IPS-15b (cell line): ENCODE measurements around the gene IQSEC1.

Experiments
- H3K27me3 ChIP-seq: one replicate; pipeline ENCODE4 v1.6.1; 2013; ENCODE audit warnings: low read length; ENCODE audit not compliant: control insufficient read depth, insufficient read depth
- H3K36me3 ChIP-seq: one replicate; pipeline ENCODE4 v1.6.1; 2013; ENCODE audit warnings: low read length; ENCODE audit not compliant: control insufficient read depth, insufficient read depth
- H3K4me1 ChIP-seq: one replicate; pipeline ENCODE4 v1.6.1; 2013; ENCODE audit warnings: mild to moderate bottlenecking, low read length; ENCODE audit not compliant: control insufficient read depth, insufficient read depth
- H3K4me3 ChIP-seq: one replicate; pipeline ENCODE4 v1.5.1; 2013; ENCODE audit warnings: low read depth, low read length
- H3K9ac ChIP-seq: one replicate; pipeline ENCODE4 v1.6.1; 2013; ENCODE audit warnings: low read depth, mild to moderate bottlenecking, low read length
- H3K9me3 ChIP-seq: one replicate; pipeline ENCODE4 v1.6.1; 2013; ENCODE audit warnings: mild to moderate bottlenecking, low read length; ENCODE audit not compliant: control insufficient read depth, insufficient read depth

The IQSEC1 gene

GRCh38 chr3:13049400-13049799, 23.8 kb downstream of the IQSEC1 start:
- Histone ChIP-seq H3K9ac (no peak overlapping the region), H3K4me1 (peaks cover 4% of the 10 kb centered on the region), H3K4me3 (no peak overlapping the region), H3K27me3 (no peaks in the 10 kb centered on the region), H3K36me3 (peaks cover 4% of the 10 kb centered on the region), H3K9me3 (no peaks in the 10 kb centered on the region)

GRCh38 chr3:13047296-13048165, 25.7 kb downstream of the IQSEC1 start:
- Histone ChIP-seq H3K4me3 (no peak overlapping the region), H3K9me3 (no peaks in the 10 kb centered on the region), H3K9ac (no peak overlapping the region), H3K4me1 (peaks cover 4% of the 10 kb centered on the region), H3K36me3 (peaks cover 4% of the 10 kb centered on the region), H3K27me3 (no peaks in the 10 kb centered on the region)

DNA sequence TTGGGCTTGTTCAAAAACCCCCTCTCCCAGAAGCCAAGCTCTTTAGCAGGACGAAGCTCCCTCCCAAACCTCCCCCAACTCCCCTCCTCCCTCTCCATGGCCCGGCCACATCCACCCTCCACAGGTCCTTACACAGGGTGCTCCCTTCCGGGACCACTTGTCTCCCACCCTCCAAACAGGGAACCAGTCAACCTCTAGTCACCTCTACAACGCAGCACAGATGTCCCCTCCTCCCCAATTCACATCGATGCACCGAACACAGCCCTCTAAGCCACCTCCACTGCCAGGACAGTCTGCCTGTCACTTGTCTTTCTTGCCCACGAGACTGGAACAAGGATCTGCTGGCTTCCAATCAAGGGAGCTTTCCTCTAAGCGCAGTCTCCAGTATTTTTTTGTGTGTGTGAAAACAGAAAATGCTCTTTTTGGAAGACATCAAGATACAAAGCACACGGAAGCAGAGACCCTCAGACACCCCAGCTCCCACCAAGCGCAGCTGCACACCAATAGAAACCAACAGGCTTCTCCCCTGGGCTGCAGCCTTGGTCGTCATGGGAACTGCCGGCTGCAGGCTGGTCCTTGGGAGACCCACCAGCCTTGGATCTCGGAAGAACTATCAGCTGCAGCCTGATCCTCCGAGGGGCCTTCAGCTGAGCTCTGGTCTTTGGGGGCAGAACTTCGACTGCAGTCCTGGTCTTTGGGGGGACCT, 26.5 kb downstream of the IQSEC1 start:
- Histone ChIP-seq H3K4me3 (no peak overlapping the region), H3K4me1 (peaks cover 4% of the 10 kb centered on the region), H3K9ac (no peak overlapping the region), H3K27me3 (no peaks in the 10 kb centered on the region), H3K36me3 (peaks cover 4% of the 10 kb centered on the region), H3K9me3 (no peaks in the 10 kb centered on the region)

GRCh38 chr3:13045904-13046568, 27.2 kb downstream of the IQSEC1 start:
- H3K9me3 ChIP-seq: no peaks in the 10 kb centered on the region
- peaks cover 2% of the 10 kb centered on the region for H3K4me1 ChIP-seq
- H3K36me3 ChIP-seq: no peaks in the 10 kb centered on the region
- H3K4me3 ChIP-seq: no peak overlapping the region
- H3K27me3 ChIP-seq: no peaks in the 10 kb centered on the region
- no peak overlapping the region for H3K9ac ChIP-seq

DNA sequence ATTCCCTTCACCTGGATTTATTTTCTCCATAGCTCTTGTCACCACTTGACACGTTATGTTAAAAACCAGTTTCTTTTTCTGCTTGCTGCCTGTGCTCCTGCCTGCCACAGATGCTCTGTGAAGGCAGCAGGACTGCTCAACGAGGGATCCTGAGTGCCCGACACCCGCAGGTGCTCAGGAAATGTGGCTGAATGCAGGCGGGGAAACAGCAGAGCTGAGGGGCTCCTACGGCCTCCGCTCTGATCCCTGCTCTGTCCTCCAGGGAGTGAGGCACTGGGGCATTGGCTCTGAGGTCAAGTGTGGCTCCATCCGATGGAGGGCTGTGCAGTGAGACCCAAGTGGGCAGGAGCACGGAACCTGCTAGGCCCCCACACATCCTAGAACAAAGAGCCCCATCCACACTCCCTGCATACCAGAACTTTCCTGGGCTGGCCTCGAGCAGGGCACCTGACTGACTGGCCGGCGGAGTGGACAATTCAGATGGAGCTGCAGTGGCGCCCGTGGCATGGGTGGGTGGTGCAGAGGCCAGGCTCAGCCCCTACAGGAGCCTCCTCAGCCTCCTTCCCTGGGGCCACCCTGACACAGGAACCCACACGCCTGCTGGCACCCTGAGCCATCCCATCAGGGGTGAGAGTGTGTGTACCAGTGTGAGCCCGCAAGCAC, 27.9 kb downstream of the IQSEC1 start:
- H3K9ac ChIP-seq: no peak overlapping the region
- H3K36me3 ChIP-seq: no peaks in the 10 kb centered on the region
- H3K27me3 ChIP-seq: no peaks in the 10 kb centered on the region
- no peak overlapping the region for H3K4me3 ChIP-seq
- H3K9me3 ChIP-seq: no peaks in the 10 kb centered on the region
- no peaks in the 10 kb centered on the region for H3K4me1 ChIP-seq

DNA sequence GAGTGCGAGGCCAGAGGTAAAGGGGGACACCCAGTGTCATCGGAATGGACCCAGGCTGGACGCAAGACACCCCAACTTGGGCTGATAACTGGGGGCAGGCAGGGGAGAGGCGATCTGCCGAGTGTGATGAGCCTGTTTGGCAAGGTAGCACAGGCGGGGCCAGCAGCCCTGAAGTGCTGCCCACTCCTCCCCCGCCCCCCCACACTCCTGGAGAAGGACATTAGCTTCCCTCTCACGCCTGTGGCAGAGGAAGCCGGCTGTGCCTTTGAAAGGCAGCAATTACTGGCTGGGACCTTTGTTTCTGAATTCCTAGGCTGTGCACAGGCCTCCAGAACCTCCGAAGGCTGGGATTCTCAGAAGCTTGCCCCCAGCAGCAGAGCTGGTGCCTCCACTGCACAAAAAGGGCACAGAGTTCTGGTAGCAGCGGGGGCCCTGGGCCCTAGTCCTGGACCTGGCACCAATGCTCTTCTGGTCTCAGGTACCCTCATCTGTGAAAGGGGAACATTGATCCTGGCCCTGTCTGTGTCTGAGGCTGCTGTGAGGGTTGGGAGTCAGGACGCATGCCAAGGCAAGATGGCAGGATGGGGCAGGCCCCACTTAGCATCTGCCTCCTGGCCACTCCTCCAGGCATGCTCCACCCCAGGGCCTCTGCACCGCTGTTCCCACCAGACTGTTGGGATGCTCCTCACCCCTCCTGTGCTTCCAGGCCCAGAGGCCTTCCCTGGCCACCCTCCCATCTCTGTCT, 28.6 kb downstream of the IQSEC1 start:
- H3K4me1 ChIP-seq: no peaks in the 10 kb centered on the region
- no peaks in the 10 kb centered on the region for H3K27me3 ChIP-seq
- H3K4me3 ChIP-seq: no peak overlapping the region
- H3K9ac ChIP-seq: no peak overlapping the region
- H3K36me3 ChIP-seq: no peaks in the 10 kb centered on the region
- no peaks in the 10 kb centered on the region for H3K9me3 ChIP-seq

DNA sequence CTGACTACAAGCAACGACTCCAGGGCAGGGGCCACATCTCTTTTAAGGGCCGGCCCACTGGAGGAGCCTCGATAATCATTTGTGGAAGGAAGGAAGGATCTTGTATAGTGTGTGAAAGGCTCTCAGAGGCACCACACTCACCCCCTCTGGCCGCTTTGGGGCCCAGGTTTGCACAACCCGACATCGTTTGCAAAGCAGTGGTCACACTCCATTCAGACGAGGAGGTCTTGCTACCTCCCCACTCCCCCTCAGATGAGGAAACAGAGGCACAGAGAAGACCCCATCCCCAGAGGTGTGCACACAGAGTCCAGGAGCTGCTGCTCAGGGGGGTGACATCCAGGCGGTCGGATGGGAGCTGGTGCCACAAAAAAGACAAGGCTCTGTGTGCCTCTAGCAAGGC, 29.6 kb downstream of the IQSEC1 start:
- Histone ChIP-seq H3K27me3 (no peaks in the 10 kb centered on the region), H3K9ac (no peak overlapping the region), H3K4me3 (no peak overlapping the region), H3K4me1 (no peaks in the 10 kb centered on the region), H3K36me3 (no peaks in the 10 kb centered on the region), H3K9me3 (no peaks in the 10 kb centered on the region)

DNA sequence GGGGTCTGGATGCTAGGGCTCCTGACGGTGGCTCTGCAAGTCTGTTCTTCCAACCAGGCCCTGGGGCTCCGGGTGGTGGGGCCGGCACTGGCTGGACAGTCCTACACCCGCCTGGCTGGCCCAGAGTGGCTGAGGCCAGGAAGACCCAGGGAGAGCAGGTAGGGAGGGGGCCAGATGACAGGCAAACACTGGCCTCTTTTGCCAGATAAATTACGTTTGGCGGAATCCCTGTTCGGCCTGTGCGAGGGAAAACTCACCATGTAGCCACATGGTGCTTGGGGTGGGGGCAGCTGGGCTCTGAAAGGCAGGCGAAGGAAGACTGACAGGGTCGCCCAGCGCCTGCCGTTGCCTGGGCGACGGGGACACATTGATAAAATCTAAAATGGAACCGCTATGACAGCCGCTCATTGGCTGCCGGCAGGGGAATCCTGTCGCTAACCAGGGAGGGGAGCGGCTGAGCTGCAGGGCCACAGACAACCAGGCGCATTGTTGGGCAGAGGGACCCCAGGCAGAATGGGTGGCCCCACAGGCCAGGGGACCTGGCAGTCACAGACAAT, 30.4 kb downstream of the IQSEC1 start:
- Histone ChIP-seq H3K9ac (no peak overlapping the region), H3K27me3 (no peaks in the 10 kb centered on the region), H3K4me1 (no peaks in the 10 kb centered on the region), H3K9me3 (no peaks in the 10 kb centered on the region), H3K36me3 (no peaks in the 10 kb centered on the region), H3K4me3 (no peak overlapping the region)

DNA sequence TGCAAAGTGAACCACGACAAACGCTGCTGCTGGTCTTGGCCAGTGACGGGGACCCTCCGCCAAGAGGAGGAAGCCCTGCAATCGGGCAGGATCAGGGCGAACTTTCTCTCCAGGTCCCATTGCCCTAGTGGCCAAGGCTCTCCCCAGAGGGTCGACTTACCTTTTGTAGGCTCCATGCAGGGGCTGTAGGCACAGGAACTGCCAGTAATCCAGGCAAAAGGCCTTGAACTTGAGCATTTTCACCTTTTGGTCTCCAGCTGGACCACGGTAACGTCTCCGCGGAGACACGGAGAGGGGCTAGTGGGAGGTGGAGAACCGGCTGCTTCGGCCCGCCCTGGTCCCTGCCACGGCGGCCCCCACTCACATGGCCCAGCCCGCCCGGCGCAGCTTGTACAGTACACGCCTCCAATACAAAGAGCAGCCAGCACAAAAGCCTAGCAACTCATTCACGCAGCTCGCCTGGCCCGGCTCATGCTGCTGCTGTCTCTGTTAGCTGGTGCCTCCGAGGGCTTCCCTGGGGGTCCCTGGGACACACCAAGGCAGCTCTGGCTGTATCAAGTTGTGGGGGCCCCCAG, 31.0 kb downstream of the IQSEC1 start:
- Histone ChIP-seq H3K4me3 (no peak overlapping the region), H3K9ac (no peak overlapping the region), H3K36me3 (no peaks in the 10 kb centered on the region), H3K9me3 (no peaks in the 10 kb centered on the region), H3K4me1 (no peaks in the 10 kb centered on the region), H3K27me3 (no peaks in the 10 kb centered on the region)

DNA sequence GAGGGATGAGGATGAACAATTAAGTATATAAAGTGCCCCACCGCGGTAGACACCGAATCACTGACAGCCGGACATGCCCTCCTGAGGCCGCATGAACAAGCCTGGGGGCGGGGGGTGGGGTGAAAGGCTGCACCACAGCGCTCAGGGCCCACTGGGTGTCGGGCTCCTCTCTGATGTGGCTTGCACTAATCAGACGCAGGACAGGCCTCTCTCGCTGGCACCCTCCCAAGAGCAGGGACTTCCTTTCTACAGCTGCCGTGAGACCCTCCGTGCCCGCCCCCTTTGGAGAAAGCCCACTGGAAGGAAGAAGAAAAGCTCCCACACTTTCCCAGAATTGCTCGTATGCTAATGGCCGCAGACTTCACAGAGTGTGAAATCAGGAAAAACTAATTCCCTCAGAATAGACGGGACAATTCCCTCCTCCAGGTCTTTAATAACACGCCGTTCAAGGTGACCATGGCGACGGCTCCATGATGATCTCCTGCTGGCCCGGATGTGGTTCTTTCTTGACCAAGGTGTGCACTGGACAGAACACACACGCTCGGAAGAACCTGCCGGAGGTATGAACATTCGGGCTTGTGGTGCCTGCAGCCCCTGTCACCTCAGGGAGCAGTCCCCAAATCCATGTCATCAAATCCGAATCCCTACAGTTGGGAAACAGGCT, 32.0 kb downstream of the IQSEC1 start:
- no peaks in the 10 kb centered on the region for H3K27me3 ChIP-seq
- no peaks in the 10 kb centered on the region for H3K9me3 ChIP-seq
- H3K4me1 ChIP-seq: no peaks in the 10 kb centered on the region
- H3K4me3 ChIP-seq: no peak overlapping the region
- H3K36me3 ChIP-seq: no peaks in the 10 kb centered on the region
- no peak overlapping the region for H3K9ac ChIP-seq
